B cell (primary cell): ENCODE data around the gene RPS8. TPM values are rescaled to one million over a fixed set of nuclear protein-coding genes. Genes with fewer than 3 reads are reported as not detected.

Experiments used
- ATAC-seq: fragments of 200-7000 bp; cut with Tn5 transposase; one replicate; pipeline ENCODE4 v1.10.0; 2021; ENCODE audit warnings: low read depth, mild to moderate bottlenecking, moderate number of reproducible peaks, moderate library complexity
- CTCF ChIA-PET: fragments of 350-600 bp; sonication (Branson Sonifier 250); formaldehyde crosslinking; loops from one replicate; lab custom pipeline; 2021; ENCODE audit warnings: antibody characterized with exemption, inconsistent platforms; lab: Charles Lee
- POLR2A ChIA-PET: fragments of 350-600 bp; sonication (Branson Sonifier 250); formaldehyde crosslinking; loops from one replicate; lab custom pipeline; 2021; ENCODE audit warnings: antibody characterized with exemption; lab: Charles Lee
- DNase-seq: peaks from one replicate; pipeline ENCODE4 v3.0.0; 2013
- H2AFZ ChIP-seq: 2 replicates; pipeline ENCODE4 v1.6.1; 2012; ENCODE audit warnings: mild to moderate bottlenecking, low read depth, low read length; ENCODE audit not compliant: insufficient read depth, poor library complexity, severe bottlenecking
- H3K27ac ChIP-seq, 2 donors: 1 replicate in 1 of 2; 2 replicates in 1 of 2; pipeline ENCODE4 v1.5.1; 2012 to 2013; ENCODE audit warnings: low read length in 2 of 2, mild to moderate bottlenecking in 2 of 2, moderate library complexity in 1 of 2
- H3K27me3 ChIP-seq, 4 experiments: fragments of 200-600 bp in 1 of 4; sonication (generic) in 1 of 4; replicated peaks in 1 of 4; 1 replicate in 2 of 4; 2 replicates in 2 of 4; pipeline versions ENCODE4 v1.6.1 to v1.7.0; 2013 to 2016; ENCODE audit warnings: low read length in 3 of 4, mild to moderate bottlenecking in 2 of 4, mixed read lengths in 1 of 4, moderate library complexity in 1 of 4; ENCODE audit not compliant: insufficient read depth in 4 of 4, control insufficient read depth in 3 of 4; ENCODE audit errors: control extremely low read depth in 1 of 4
- H3K36me3 ChIP-seq, 2 experiments: replicated peaks in 1 of 2; 1 replicate in 1 of 2; 2 replicates in 1 of 2; pipeline versions ENCODE4 v1.6.1 to v1.7.1; 2013; ENCODE audit warnings: low read length in 1 of 2; ENCODE audit not compliant: insufficient read depth in 2 of 2, control insufficient read depth in 1 of 2; ENCODE audit errors: control extremely low read depth in 1 of 2, extremely low read depth in 1 of 2
- H3K4me1 ChIP-seq, 2 donors: fragments of 200-600 bp in 1 of 2; sonication (generic) in 1 of 2; 1 replicate in 1 of 2; 2 replicates in 1 of 2; pipeline versions ENCODE4 v1.5.1 to v1.6.1; 2013 to 2017; ENCODE audit warnings: low read length in 2 of 2; ENCODE audit not compliant: control insufficient read depth in 2 of 2, insufficient read depth in 2 of 2
- H3K4me2 ChIP-seq: replicated peaks from 2 replicates; pipeline ENCODE3; 2012; ENCODE audit warnings: mild to moderate bottlenecking, low read depth, low read length; ENCODE audit not compliant: poor library complexity, severe bottlenecking
- H3K4me3 ChIP-seq, 5 experiments: fragments of 200-600 bp in 1 of 5; sonication (generic) in 1 of 5; 1 replicate in 3 of 5; 2 replicates in 2 of 5; pipeline versions ENCODE4 v1.5.1 to v1.7.0; 2011 to 2016; ENCODE audit warnings: low read length in 4 of 5, mild to moderate bottlenecking in 4 of 5, low read depth in 2 of 5, control low read depth in 1 of 5, moderate library complexity in 1 of 5; ENCODE audit not compliant: insufficient read depth in 1 of 5; ENCODE audit errors: control extremely low read depth in 1 of 5, extremely low read depth in 1 of 5
- H3K79me2 ChIP-seq: fragments of 200-600 bp; sonication (generic); one replicate; pipeline ENCODE4 v1.6.0; 2016; ENCODE audit warnings: low read length; ENCODE audit not compliant: control insufficient read depth, insufficient read depth
- H3K9ac ChIP-seq: fragments of 200-600 bp; sonication (generic); 2 replicates; pipeline ENCODE4 v1.6.1; 2017; ENCODE audit warnings: mild to moderate bottlenecking, low read length, moderate library complexity
- H3K9me3 ChIP-seq, 3 donors: one replicate each; pipeline versions ENCODE4 v1.6.1 to v1.7.1; 2013; ENCODE audit warnings: low read length in 2 of 3; ENCODE audit not compliant: control insufficient read depth in 2 of 3, insufficient read depth in 1 of 3; ENCODE audit errors: control extremely low read depth in 1 of 3
- H4K20me1 ChIP-seq: 2 replicates; pipeline ENCODE4 v1.6.0; 2012; ENCODE audit warnings: mild to moderate bottlenecking, low read length; ENCODE audit not compliant: insufficient read depth, control insufficient read depth, poor library complexity, severe bottlenecking
- H3K27ac Mint-ChIP-seq: one replicate; pipeline ENCODE4 v1.8.0; 2021; ENCODE audit warnings: mixed read lengths
- H3K27me3 Mint-ChIP-seq: one replicate; pipeline ENCODE4 v1.8.0; 2021; ENCODE audit warnings: mixed read lengths
- H3K4me1 Mint-ChIP-seq: one replicate; pipeline ENCODE4 v1.8.0; 2021; ENCODE audit warnings: mixed read lengths
- H3K4me3 Mint-ChIP-seq: one replicate; pipeline ENCODE4 v1.8.0; 2021; ENCODE audit warnings: mixed read lengths
- H3K9me3 Mint-ChIP-seq: one replicate; pipeline ENCODE4 v1.8.0; 2022; ENCODE audit warnings: mixed read lengths; ENCODE audit not compliant: insufficient read depth
- CTCF ChIP-seq: fragments of 200-600 bp; IDR thresholded peaks from one replicate; pipeline ENCODE4 v1.8.0; 2022; ENCODE audit warnings: antibody characterized with exemption, mild to moderate bottlenecking
- EZH2 ChIP-seq: IDR thresholded peaks from 2 replicates; pipeline ENCODE4 v1.6.1; 2012; ENCODE audit warnings: borderline replicate concordance, low read depth, mild to moderate bottlenecking, moderate library complexity, low read length; ENCODE audit not compliant: insufficient read depth, poor library complexity, severe bottlenecking
- WGBS: methylation state at CpG from one replicate; pipeline ENCODE4 v1.1.5; 2013; ENCODE audit warnings: missing lambda C conversion rate; ENCODE audit not compliant: insufficient coverage; 5-methylcytosine and 5-hydroxymethylcytosine counted together
- intact Hi-C: fragments of 100-400 bp; cut with micrococcal nuclease; formaldehyde crosslinking; loops from one replicate; pipeline ENCODE4 v1.10.0; 2022
- polyA plus RNA-seq: library from polyadenylated mRNA; depleted of rRNA; stranded (reverse); fragments of >200 nt; gene quantifications from 2 replicates; pipeline ENCODE4 v1.2.3, GENCODE V29; 2012
- total RNA-seq, 2 donors: library from RNA; stranded (reverse); fragments of 120-200 nt in 1 of 2; gene quantifications; 1 replicate in 1 of 2; 2 replicates in 1 of 2; pipeline versions ENCODE4 v1.2.3 to v1.2.4, GENCODE V29; 2013 to 2022

The RPS8 gene
- total and polyA plus RNA-seq, 2 donors (not counting 1 experiment from before 2014, with no cell fraction given) = 2,525 to 4,047 TPM

- intact Hi-C loops = no loop called here
- ATAC-seq = no peak
Observed at GRCh38 chr1:44790968-44791801, 15.8 kb downstream of the RPS8 start.

More at GRCh38 chr1:44790968-44791801, 15.8 kb downstream of the RPS8 start:
- Histone ChIP-seq H3K36me3 (no peaks in the 10 kb centered on the region), H3K27ac (no peak overlapping the region), H3K4me2 (no peak overlapping the region), H3K4me1 (peaks cover 0 to 7% of the 10 kb centered on the region in 2 donors), H3K9me3 (no peaks in the 10 kb centered on the region), H4K20me1 (no peaks in the 10 kb centered on the region), H2AFZ (no peak overlapping the region), H3K9ac (no peak overlapping the region), H3K79me2 (no peaks in the 10 kb centered on the region), H3K27me3 (no peaks in the 10 kb centered on the region), H3K4me3 (no peak overlapping the region)
- Mint-ChIP-seq H3K27me3 (no peaks in the 10 kb centered on the region), H3K9me3 (no peaks in the 10 kb centered on the region), H3K4me1 (peaks cover 5% of the 10 kb centered on the region), H3K4me3 (no peak overlapping the region), H3K27ac (no peak overlapping the region)
- DNase-seq = no peak
- 69% methylated on average over 5 of the region's 7 CpGs for whole genome bisulfite sequencing
- CTCF ChIA-PET = interaction anchor here (1.0 to 3.4 kb wide), 4 partner anchors 8 to 221 kb away, joined by 3 to 24 read pairs (median 6); partner anchors contain the start of genes HECTD3, RNU5D-1 and UROD
- POLR2A ChIA-PET = interaction anchor here (1.2 to 1.7 kb wide), 2 partner anchors 16 to 23 kb away, joined by 5 to 7 read pairs; partner anchors contain the start of gene RPS8
- TF ChIP-seq EZH2 (no peak), CTCF (no peak)
